ENCODE data around the gene CDH4.

DNA sequence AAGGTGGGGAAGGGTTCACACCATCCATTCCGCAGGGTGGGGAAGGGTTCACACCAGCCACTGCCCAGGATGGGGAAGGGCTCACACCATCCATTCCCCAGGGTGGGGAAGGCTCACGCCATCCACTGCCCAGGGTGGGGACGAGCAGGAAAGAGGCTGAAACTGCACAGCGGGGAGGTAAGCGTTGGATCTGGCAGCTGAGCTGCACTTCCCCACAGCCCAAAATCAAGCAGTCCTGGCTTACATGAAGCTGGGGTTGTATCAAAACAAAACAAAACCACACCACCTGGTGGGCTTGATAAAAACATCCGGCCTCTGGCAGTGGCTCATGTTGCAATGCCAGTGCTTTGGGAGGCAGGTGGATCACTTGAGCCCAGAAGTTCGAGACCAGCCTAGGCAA, 545.1 kb downstream of the CDH4 start:
- TF ChIP-seq, protein P1, sequence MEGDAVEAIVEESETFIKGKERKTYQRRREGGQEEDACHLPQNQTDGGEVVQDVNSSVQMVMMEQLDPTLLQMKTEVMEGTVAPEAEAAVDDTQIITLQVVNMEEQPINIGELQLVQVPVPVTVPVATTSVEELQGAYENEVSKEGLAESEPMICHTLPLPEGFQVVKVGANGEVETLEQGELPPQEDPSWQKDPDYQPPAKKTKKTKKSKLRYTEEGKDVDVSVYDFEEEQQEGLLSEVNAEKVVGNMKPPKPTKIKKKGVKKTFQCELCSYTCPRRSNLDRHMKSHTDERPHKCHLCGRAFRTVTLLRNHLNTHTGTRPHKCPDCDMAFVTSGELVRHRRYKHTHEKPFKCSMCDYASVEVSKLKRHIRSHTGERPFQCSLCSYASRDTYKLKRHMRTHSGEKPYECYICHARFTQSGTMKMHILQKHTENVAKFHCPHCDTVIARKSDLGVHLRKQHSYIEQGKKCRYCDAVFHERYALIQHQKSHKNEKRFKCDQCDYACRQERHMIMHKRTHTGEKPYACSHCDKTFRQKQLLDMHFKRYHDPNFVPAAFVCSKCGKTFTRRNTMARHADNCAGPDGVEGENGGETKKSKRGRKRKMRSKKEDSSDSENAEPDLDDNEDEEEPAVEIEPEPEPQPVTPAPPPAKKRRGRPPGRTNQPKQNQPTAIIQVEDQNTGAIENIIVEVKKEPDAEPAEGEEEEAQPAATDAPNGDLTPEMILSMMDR (optimal IDR thresholded peaks at IDR 0.05 in 1 of 3, IDR thresholded peaks at IDR 0.05 in 1 of 3, conservative IDR thresholded peaks at IDR 0.05 in 1 of 3; ENCODE audit: extremely low read depth in 1 of 3, insufficient read depth in 2 of 3, low read length in 3 of 3), result no peak
- no peak for TF ChIP-seq EZH2 (IDR thresholded peaks at IDR 0.05; ENCODE audit: low read length)

Data from keratinocyte (primary cell).